Astrocyte (in vitro differentiated cells and primary cell): ENCODE results near the gene CAMK1D.

Source experiments
- EZH2 ChIP-seq: IDR thresholded peaks from 2 replicates; pipeline ENCODE4 v1.6.1; 2012; ENCODE audit warnings: mild to moderate bottlenecking, low read length, inconsistent platforms; ENCODE audit not compliant: insufficient read depth
- TF ChIP-seq, protein P1 (sequence below): IDR thresholded peaks from 2 replicates; pipeline ENCODE4 v1.5.1; 2011; ENCODE audit warnings: low read depth, mild to moderate bottlenecking, inconsistent platforms, low read length, moderate library complexity; ENCODE audit not compliant: insufficient read depth

DNA sequence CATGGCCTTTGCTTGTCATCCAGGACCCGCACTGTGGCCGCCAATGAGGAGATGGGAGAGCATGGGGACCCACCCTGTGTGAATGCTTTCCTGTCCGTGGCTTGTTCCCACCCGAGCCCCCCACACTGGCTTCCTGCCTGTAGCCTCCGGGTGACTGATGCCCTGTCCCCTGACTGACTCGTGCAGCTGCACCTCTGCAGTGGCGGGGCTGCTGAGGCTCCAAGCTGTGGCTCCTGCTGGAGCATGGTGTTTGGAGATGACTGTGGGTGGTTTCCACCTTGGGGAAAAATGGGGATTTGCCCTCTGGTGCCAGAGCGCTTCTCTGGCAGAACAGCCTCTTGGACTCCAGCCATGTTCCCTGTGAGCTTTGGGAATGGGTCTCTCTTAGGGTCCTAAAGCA, 2.1 kb downstream of the CAMK1D start:
- TF ChIP-seq, protein P1, sequence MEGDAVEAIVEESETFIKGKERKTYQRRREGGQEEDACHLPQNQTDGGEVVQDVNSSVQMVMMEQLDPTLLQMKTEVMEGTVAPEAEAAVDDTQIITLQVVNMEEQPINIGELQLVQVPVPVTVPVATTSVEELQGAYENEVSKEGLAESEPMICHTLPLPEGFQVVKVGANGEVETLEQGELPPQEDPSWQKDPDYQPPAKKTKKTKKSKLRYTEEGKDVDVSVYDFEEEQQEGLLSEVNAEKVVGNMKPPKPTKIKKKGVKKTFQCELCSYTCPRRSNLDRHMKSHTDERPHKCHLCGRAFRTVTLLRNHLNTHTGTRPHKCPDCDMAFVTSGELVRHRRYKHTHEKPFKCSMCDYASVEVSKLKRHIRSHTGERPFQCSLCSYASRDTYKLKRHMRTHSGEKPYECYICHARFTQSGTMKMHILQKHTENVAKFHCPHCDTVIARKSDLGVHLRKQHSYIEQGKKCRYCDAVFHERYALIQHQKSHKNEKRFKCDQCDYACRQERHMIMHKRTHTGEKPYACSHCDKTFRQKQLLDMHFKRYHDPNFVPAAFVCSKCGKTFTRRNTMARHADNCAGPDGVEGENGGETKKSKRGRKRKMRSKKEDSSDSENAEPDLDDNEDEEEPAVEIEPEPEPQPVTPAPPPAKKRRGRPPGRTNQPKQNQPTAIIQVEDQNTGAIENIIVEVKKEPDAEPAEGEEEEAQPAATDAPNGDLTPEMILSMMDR: no peak
- TF ChIP-seq EZH2: no peak
